Left lung (tissue), 10 donors: ENCODE results near the gene EPN2. TPM values are rescaled to one million over a fixed set of nuclear protein-coding genes. Genes with fewer than 3 reads are reported as not detected.

ENCODE experiments used
- ATAC-seq: fragments of 200-7000 bp; cut with Tn5 transposase; one replicate; pipeline ENCODE4 v1.9.1; 2020; ENCODE audit warnings: moderate library complexity
- DNase-seq, 4 donors: peaks; one replicate each; pipeline ENCODE4 v3.0.0-alpha.2; 2013 to 2020
- H3K27ac ChIP-seq, 2 donors: fragments of 200-600 bp; sonication (generic) in 1 of 2; one replicate each; pipeline versions ENCODE4 v1.5.0 to v1.8.0; 2020 to 2021
- H3K27me3 ChIP-seq, 2 donors: fragments of 200-600 bp; sonication (generic) in 1 of 2; one replicate each; pipeline versions ENCODE4 v1.5.0 to v1.8.0; 2020 to 2021
- H3K36me3 ChIP-seq, 2 donors: fragments of 200-600 bp; sonication (generic) in 1 of 2; one replicate each; pipeline versions ENCODE4 v1.5.0 to v1.8.0; 2020 to 2021
- H3K4me1 ChIP-seq, 2 donors: fragments of 200-600 bp; one replicate each; pipeline ENCODE4 v1.8.0; 2021
- H3K4me3 ChIP-seq, 2 donors: fragments of 200-600 bp; sonication (generic) in 1 of 2; one replicate each; pipeline versions ENCODE4 v1.5.0 to v1.8.0; 2020 to 2021; ENCODE audit warnings: mild to moderate bottlenecking in 1 of 2
- H3K9me3 ChIP-seq, 2 donors: fragments of 200-600 bp; sonication (generic) in 1 of 2; one replicate each; pipeline versions ENCODE4 v1.5.0 to v1.8.0; 2020 to 2021
- CTCF ChIP-seq, 2 donors: fragments of 200-600 bp; sonication (generic) in 1 of 2; IDR thresholded peaks; one replicate each; pipeline versions ENCODE4 v1.5.0 to v1.8.0; 2021; ENCODE audit warnings: antibody characterized with exemption in 2 of 2
- intact Hi-C, 2 donors: fragments of 100-400 bp; cut with DNase I; formaldehyde crosslinking; loops; one replicate each; pipeline versions ENCODE4 v1.11.2 to v1.14.2; 2022
- polyA plus RNA-seq, 6 donors: library from polyadenylated mRNA; unstranded; fragments of 120-200 nt; gene quantifications; one replicate each; pipeline ENCODE4 v1.2.1, GENCODE V29; 2013; ENCODE audit not compliant: insufficient read length in 6 of 6
- total RNA-seq, 2 donors: library from RNA; stranded (reverse); fragmentation: NEBNext Ultra II Directional; extraction: Animal tissue kit (Norgen Biotek cat#: 25700); gene quantifications; one replicate each; pipeline ENCODE4 v1.2.1, GENCODE V29; 2021
- donor health status: DM: no; HTN: yes; CAD: no.
- donor health status: DM: no; HTN: no; CAD: no.

The EPN2 gene
- total and polyA plus RNA-seq, 8 donors = 43.3 to 51.5 (median 48.3) TPM

GRCh38 chr17:19320876-19321275 lies 83.7 kb downstream of the EPN2 start:
- Histone ChIP-seq H3K4me1 (peaks cover 0 to 3% of the 10 kb centered on the region in 2 donors), H3K27ac (no peak overlapping the region), H3K36me3 (peaks cover 0 to 8% of the 10 kb centered on the region in 2 donors), H3K27me3 (peaks cover 0 to 43% of the 10 kb centered on the region in 2 donors), H3K4me3 (no peak overlapping the region), H3K9me3 (peaks cover 0 to 5% of the 10 kb centered on the region in 2 donors)
- intact Hi-C loops = no loop called here
- DNase-seq (peak in 1 of 4 donors; percentile 14), ATAC-seq (no peak)
- TF ChIP-seq CTCF (IDR thresholded peaks at IDR 0.05) = no peak

GRCh38 chr17:19321481-19322128 lies 84.4 kb downstream of the EPN2 start:
- H3K27me3 ChIP-seq = peaks cover 0 to 43% of the 10 kb centered on the region in 2 donors
- H3K27ac ChIP-seq = no peak overlapping the region
- H3K4me3 ChIP-seq = no peak overlapping the region
- peaks cover 0 to 3% of the 10 kb centered on the region in 2 donors for H3K4me1 ChIP-seq
- TF ChIP-seq CTCF (IDR thresholded peaks at IDR 0.05) = no peak
- ATAC-seq (no peak), DNase-seq (no peak)
- intact Hi-C loops = no loop called here
- H3K36me3 ChIP-seq = peaks cover 0 to 8% of the 10 kb centered on the region in 2 donors
- peaks cover 0 to 5% of the 10 kb centered on the region in 2 donors for H3K9me3 ChIP-seq

- Histone ChIP-seq H3K4me3 (no peak overlapping the region), H3K9me3 (peaks cover 0 to 5% of the 10 kb centered on the region in 2 donors), H3K27ac (no peak overlapping the region), H3K4me1 (peaks cover 0 to 3% of the 10 kb centered on the region in 2 donors), H3K27me3 (peaks cover 0 to 38% of the 10 kb centered on the region in 2 donors), H3K36me3 (peaks cover 0 to 8% of the 10 kb centered on the region in 2 donors)
- ATAC-seq (no peak), DNase-seq (peak in 1 of 4 donors; percentile 31)
- intact Hi-C loops = no loop called here
- TF ChIP-seq CTCF (IDR thresholded peaks at IDR 0.05) = no peak
Observed at GRCh38 chr17:19322129-19322505, 85.0 kb downstream of the EPN2 start.

GRCh38 chr17:19322861-19323260 lies 85.7 kb downstream of the EPN2 start:
- peaks cover 0 to 8% of the 10 kb centered on the region in 2 donors for H3K36me3 ChIP-seq
- no peak for DNase-seq
- no peak for ATAC-seq
- peaks cover 0 to 5% of the 10 kb centered on the region in 2 donors for H3K9me3 ChIP-seq
- intact Hi-C loops = no loop called here
- no peaks in the 10 kb centered on the region for H3K4me1 ChIP-seq
- no peak overlapping the region for H3K4me3 ChIP-seq
- no peak overlapping the region for H3K27ac ChIP-seq
- no peak for TF ChIP-seq CTCF (IDR thresholded peaks at IDR 0.05)
- H3K27me3 ChIP-seq = peaks cover 0 to 30% of the 10 kb centered on the region in 2 donors

- DNase-seq = no peak
- no peak for TF ChIP-seq CTCF (IDR thresholded peaks at IDR 0.05)
- Histone ChIP-seq H3K27ac (no peak overlapping the region), H3K4me1 (no peaks in the 10 kb centered on the region), H3K4me3 (no peak overlapping the region), H3K36me3 (peaks cover 0 to 16% of the 10 kb centered on the region in 2 donors), H3K27me3 (peaks cover 0 to 22% of the 10 kb centered on the region in 2 donors), H3K9me3 (peaks cover 0 to 5% of the 10 kb centered on the region in 2 donors)
- ATAC-seq = no peak
- intact Hi-C loops = no loop called here
Observed at GRCh38 chr17:19325542-19325941, 88.4 kb downstream of the EPN2 start.
